Measurements from ENCODE around the gene ST7. TPM values are rescaled to one million over a fixed set of nuclear protein-coding genes. Genes with fewer than 3 reads are reported as not detected.

The ST7 gene
- total RNA-seq, 1 experiment from 2014 or later = 19.6 TPM

- no peaks in the 10 kb centered on the region for H3K27me3 ChIP-seq (ENCODE audit: control insufficient read depth, insufficient read depth, low read length)
- DNase-seq (ENCODE audit: low read depth, low spot score) (peak; percentile 36), ATAC-seq (peak; percentile 75)
- no peaks in the 10 kb centered on the region; the same call in 1 of the 2 replicates for H3K36me3 ChIP-seq (ENCODE audit: control insufficient read depth, insufficient read depth, low read length)
- no peaks in the 10 kb centered on the region for H3K9me3 ChIP-seq (ENCODE audit: control insufficient read depth, insufficient read depth, low read depth, low read length)
- intact Hi-C loops (cut with micrococcal nuclease; ENCODE audit: unreplicated experiment) (loop anchor here (5.0 kb wide), 1 partner anchor 58 kb away; no protein-coding TSS in a partner anchor), in situ Hi-C loops (cut with HindIII; ENCODE audit: low pct_unique_long_range_greater_than_20kb, low sequenced_read_pairs) (no loop called here)
- no TSS peak for BruUV-seq (replicated peaks)
- H3K4me3 ChIP-seq (ENCODE audit: low read depth in 2 of 2, low read length in 2 of 2) = peak overlapping the region; percentile 87 to 91
- TF ChIP-seq REST (IDR thresholded peaks at IDR 0.05; ENCODE audit: insufficient read depth in 1 of 2, low read depth in 2 of 2, low read length in 1 of 2) (no peak), CTCF (IDR thresholded peaks at IDR 0.05) (no peak), SIN3A (IDR thresholded peaks at IDR 0.05; ENCODE audit: borderline replicate concordance, insufficient read depth, low read depth, low read length) (0 out of 2 replicates have a peak, but pooled peaks have one; percentile 73), TCF7L2 (IDR thresholded peaks at IDR 0.05; ENCODE audit: low read depth, low read length) (no peak), POLR2AphosphoS5 (IDR thresholded peaks at IDR 0.05; ENCODE audit: low read depth, low read length) (peak; percentile 33; the same call in 1 of the 2 replicates)
- peak overlapping the region; percentile 88 for H3K27ac ChIP-seq (ENCODE audit: low read length)
- CTCF ChIA-PET = no interaction called here
- POLR2A ChIA-PET = no interaction called here
- H3K4me1 ChIP-seq (ENCODE audit: control insufficient read depth, insufficient read depth, low read length) = peaks cover 38% of the 10 kb centered on the region
These were observed 871 bp downstream of the ST7 start for GRCh38 chr7:116953906-116954838.

- in situ Hi-C loops (cut with HindIII; ENCODE audit: low pct_unique_long_range_greater_than_20kb, low sequenced_read_pairs) = no loop called here
- intact Hi-C loops (cut with micrococcal nuclease; ENCODE audit: unreplicated experiment) = no loop called here
- ChIA-PET CTCF (no interaction called here), POLR2A (no interaction called here)
- H3K36me3 ChIP-seq (ENCODE audit: control insufficient read depth, insufficient read depth, low read length) = no peaks in the 10 kb centered on the region; the same call in 1 of the 2 replicates
- no peaks in the 10 kb centered on the region for H3K9me3 ChIP-seq (ENCODE audit: control insufficient read depth, insufficient read depth, low read depth, low read length)
- no peak for ATAC-seq
- TF ChIP-seq POLR2AphosphoS5 (IDR thresholded peaks at IDR 0.05; ENCODE audit: low read depth, low read length) (no peak), TCF7L2 (IDR thresholded peaks at IDR 0.05; ENCODE audit: low read depth, low read length) (no peak), CTCF (IDR thresholded peaks at IDR 0.05) (no peak), REST (IDR thresholded peaks at IDR 0.05; ENCODE audit: insufficient read depth in 1 of 2, low read depth in 2 of 2, low read length in 1 of 2) (no peak), SIN3A (IDR thresholded peaks at IDR 0.05; ENCODE audit: borderline replicate concordance, insufficient read depth, low read depth, low read length) (no peak)
- no peaks in the 10 kb centered on the region for H3K27me3 ChIP-seq (ENCODE audit: control insufficient read depth, insufficient read depth, low read length)
- H3K27ac ChIP-seq (ENCODE audit: low read length) = peak overlapping the region; percentile 88
- H3K4me1 ChIP-seq (ENCODE audit: control insufficient read depth, insufficient read depth, low read length) = peaks cover 38% of the 10 kb centered on the region
- no peak for DNase-seq (ENCODE audit: low read depth, low spot score)
- peak overlapping the region; percentile 87 to 91; a peak in 2 of 4 replicates for H3K4me3 ChIP-seq (ENCODE audit: low read depth in 2 of 2, low read length in 2 of 2)
- no TSS peak for BruUV-seq (replicated peaks)
These were observed 2.0 kb downstream of the ST7 start for GRCh38 chr7:116955340-116955739.

All from Panc1 (cell line).